Liver (tissue), 9 donors: Measurements from ENCODE around the gene NEK6. TPM values are rescaled to one million over a fixed set of nuclear protein-coding genes. Genes with fewer than 3 reads are reported as not detected.

Experiments used
- DNase-seq: peaks from one replicate; pipeline ENCODE4 v3.0.0-alpha.2; 2017; ENCODE audit warnings: low spot score
- H3K27ac ChIP-seq, 2 donors: one replicate each; pipeline ENCODE4 v1.7.0; 2013; ENCODE audit warnings: inconsistent platforms in 2 of 2, low read length in 2 of 2, control low read depth in 1 of 2, low read depth in 1 of 2, mild to moderate bottlenecking in 1 of 2
- H3K27me3 ChIP-seq, 4 donors: one replicate each; pipeline versions ENCODE4 v1.6.1 to v1.7.0; 2013; ENCODE audit warnings: low read length in 3 of 4, inconsistent platforms in 1 of 4, mild to moderate bottlenecking in 1 of 4, moderate library complexity in 1 of 4; ENCODE audit not compliant: control insufficient read depth in 4 of 4, insufficient read depth in 4 of 4
- H3K36me3 ChIP-seq, 4 donors: one replicate each; pipeline versions ENCODE4 v1.6.1 to v1.7.0; 2013; ENCODE audit warnings: low read length in 3 of 4, mild to moderate bottlenecking in 3 of 4, low read depth in 1 of 4, moderate library complexity in 1 of 4; ENCODE audit not compliant: control insufficient read depth in 4 of 4, insufficient read depth in 3 of 4
- H3K4me1 ChIP-seq, 4 donors: one replicate each; pipeline versions ENCODE4 v1.6.1 to v1.7.0; 2013; ENCODE audit warnings: low read length in 3 of 4, mild to moderate bottlenecking in 3 of 4, moderate library complexity in 1 of 4; ENCODE audit not compliant: control insufficient read depth in 4 of 4, insufficient read depth in 4 of 4
- H3K4me3 ChIP-seq, 3 donors: one replicate each; pipeline versions ENCODE4 v1.6.1 to v1.7.0; 2013; ENCODE audit warnings: low read length in 3 of 3, control low read depth in 1 of 3, low read depth in 1 of 3, mild to moderate bottlenecking in 1 of 3
- H3K9ac ChIP-seq, 2 donors: one replicate each; pipeline ENCODE4 v1.7.0; 2013; ENCODE audit warnings: low read length in 2 of 2, mild to moderate bottlenecking in 2 of 2, moderate library complexity in 2 of 2, control low read depth in 1 of 2, low read depth in 1 of 2
- H3K9me3 ChIP-seq, 4 donors: one replicate each; pipeline versions ENCODE4 v1.6.1 to v1.7.0; 2013; ENCODE audit warnings: low read length in 3 of 4; ENCODE audit not compliant: control insufficient read depth in 4 of 4
- HNF4G ChIP-seq: IDR thresholded peaks from 2 replicates; pipeline ENCODE4 v1.6.1; 2016; ENCODE audit warnings: antibody characterized with exemption
- SP1 ChIP-seq: IDR thresholded peaks from 2 replicates; pipeline ENCODE4 v1.6.1; 2018; ENCODE audit warnings: antibody characterized with exemption, mild to moderate bottlenecking
- WGBS: extraction: QIAGEN DNeasy Blood & Tissue Kit; methylation state at CpG from one replicate; pipeline ENCODE4 v1.1.7; 2013; 5-methylcytosine and 5-hydroxymethylcytosine counted together
- polyA plus RNA-seq, 2 donors: library from polyadenylated mRNA; stranded (reverse) in 1 of 2; unstranded in 1 of 2; fragments of 200-250 nt in 1 of 2; fragments of >200 nt in 1 of 2; fragmentation: Nextera tagmentation in 1 of 2; extraction: Ambion mirVana in 1 of 2; gene quantifications; one replicate each; pipeline versions ENCODE4 v1.2.1 to v1.2.3, GENCODE V29; 2013 to 2015
- total RNA-seq, 2 donors: library from RNA; depleted of rRNA; stranded (reverse); fragments of >200 nt; gene quantifications; one replicate each; pipeline ENCODE4 v1.2.3, GENCODE V29; 2014
- donor health status: healthy.
- donor health status: healthy.
- donor health status: healthy.
- donor health status: healthy.
- donor health status: healthy.

The NEK6 gene
- total and polyA plus RNA-seq, 4 donors = 32.5 to 49.7 (median 42.5) TPM

- TF ChIP-seq HNF4G (no peak), SP1 (no peak)
These were observed 142.5 kb downstream of the NEK6 start for GRCh38 chr9:124399968-124400940.

More at GRCh38 chr9:124399968-124400940, 142.5 kb downstream of the NEK6 start:
- no peak overlapping the region for H3K9ac ChIP-seq
- peaks cover 0 to 3% (median 0%) of the 10 kb centered on the region in 4 donors for H3K4me1 ChIP-seq
- H3K4me3 ChIP-seq = no peak overlapping the region
- no peaks in the 10 kb centered on the region for H3K27me3 ChIP-seq
- 75% methylated on average over 15 of the region's 15 CpGs for WGBS
- DNase-seq = no peak
- H3K27ac ChIP-seq = no peak overlapping the region
- peaks cover 6 to 35% (median 23%) of the 10 kb centered on the region in 4 donors for H3K36me3 ChIP-seq
- H3K9me3 ChIP-seq = no peaks in the 10 kb centered on the region

Other genes starting within 250 kb of the NEK6 start
- gene LHX2, start 246.2 kb upstream of the NEK6 start, total RNA-seq = 1 to 10 TPM; 2.0 to 2.5 TPM
- gene LHX2, start 246.2 kb upstream of the NEK6 start, polyA plus RNA-seq = 1 to 10 TPM; 2.0 to 2.2 TPM
- 100 to 1,000 TPM in 1 of 2 donors, 10 to 100 TPM in 1; 90.9 to 102 TPM for gene PSMB7, start 157.5 kb downstream of the NEK6 start, total RNA-seq
- gene PSMB7, start 157.5 kb downstream of the NEK6 start, polyA plus RNA-seq = 100 to 1,000 TPM; 166 to 183 TPM
- gene ADGRD2, start 192.5 kb downstream of the NEK6 start, total RNA-seq = not detected
- not detected for gene ADGRD2, start 192.5 kb downstream of the NEK6 start, polyA plus RNA-seq
- not detected for gene NR5A1, start 249.4 kb downstream of the NEK6 start, total RNA-seq
- not detected for gene NR5A1, start 249.4 kb downstream of the NEK6 start, polyA plus RNA-seq